ENCODE data around the gene ZNF286A. TPM values are rescaled to one million over a fixed set of nuclear protein-coding genes. Genes with fewer than 3 reads are reported as not detected.

The ZNF286A gene
- total and polyA plus RNA-seq, 10 of the 15 experiments (the other 5 are each of a cell fraction or from before 2014, with no cell fraction given): 8.1 to 31.2 (median 18.2) TPM

Small RNAs within 50 kb of the gene (small RNA-seq; reads per million reads assigned to genes)
- not detected for gene ZNF29P

Other genes with a start within 250 kb of the ZNF286A start
- gene CDRT4, start 232.1 kb upstream of the ZNF286A start, total RNA-seq (2014; rRNA removed): 0.51 TPM in 1 of 2 replicates, not detected in the other
- gene CDRT4, start 232.1 kb upstream of the ZNF286A start, total RNA-seq (2014; rRNA removed; fragmentation: Illumina TruSeq; extraction: Trizol): 0.45 and 0.46 TPM in 2 replicates
- 0.40 and 0.72 TPM in 2 replicates for gene CDRT4, start 232.1 kb upstream of the ZNF286A start, total RNA-seq (2021)
- gene CDRT4, start 232.1 kb upstream of the ZNF286A start, polyA plus RNA-seq (2011; rRNA removed): not detected in 2 replicates
- 0.62 and 1.1 TPM in 2 replicates for gene CDRT4, start 232.1 kb upstream of the ZNF286A start, polyA plus RNA-seq (2014; fragmentation: Illumina TruSeq; extraction: Trizol)
- under 1 TPM; 0.11 to 0.19 TPM for gene CDRT4, start 232.1 kb upstream of the ZNF286A start, polyA plus RNA-seq (2014; fragmentation: Nextera tagmentation; extraction: Ambion mirVana)
- gene CDRT4, start 232.1 kb upstream of the ZNF286A start, polyA plus RNA-seq (2014; rRNA removed): 1.0 and 1.3 TPM in 2 replicates
- gene CDRT4, start 232.1 kb upstream of the ZNF286A start, polyA plus RNA-seq (2016; fragmentation: Nextera tagmentation; extraction: Ambion mirVana): not detected
- gene TVP23C, start 136.3 kb upstream of the ZNF286A start, total RNA-seq (2014; rRNA removed): 3.5 and 4.1 TPM in 2 replicates
- gene TVP23C, start 136.3 kb upstream of the ZNF286A start, total RNA-seq (2014; rRNA removed; fragmentation: Illumina TruSeq; extraction: Trizol): 4.8 and 6.1 TPM in 2 replicates
- 1.9 and 3.8 TPM in 2 replicates for gene TVP23C, start 136.3 kb upstream of the ZNF286A start, total RNA-seq (2021)
- gene TVP23C, start 136.3 kb upstream of the ZNF286A start, polyA plus RNA-seq (2011; rRNA removed): 0.42 and 1.5 TPM in 2 replicates
- gene TVP23C, start 136.3 kb upstream of the ZNF286A start, polyA plus RNA-seq (2014; fragmentation: Illumina TruSeq; extraction: Trizol): 1.4 and 1.8 TPM in 2 replicates
- gene TVP23C, start 136.3 kb upstream of the ZNF286A start, polyA plus RNA-seq (2014; fragmentation: Nextera tagmentation; extraction: Ambion mirVana): 1 to 10 TPM; 1.8 TPM
- 2.4 and 2.7 TPM in 2 replicates for gene TVP23C, start 136.3 kb upstream of the ZNF286A start, polyA plus RNA-seq (2014; rRNA removed)
- 1 to 10 TPM; 3.1 to 5.0 TPM for gene TVP23C, start 136.3 kb upstream of the ZNF286A start, polyA plus RNA-seq (2016; fragmentation: Nextera tagmentation; extraction: Ambion mirVana)
- 0.11 and 0.22 TPM in 2 replicates for gene FBXW10B, start 80.0 kb upstream of the ZNF286A start, total RNA-seq (2014; rRNA removed)
- gene FBXW10B, start 80.0 kb upstream of the ZNF286A start, total RNA-seq (2014; rRNA removed; fragmentation: Illumina TruSeq; extraction: Trizol): not detected in 2 replicates
- gene FBXW10B, start 80.0 kb upstream of the ZNF286A start, total RNA-seq (2021): not detected in 2 replicates
- 0.10 and 0.19 TPM in 2 replicates for gene FBXW10B, start 80.0 kb upstream of the ZNF286A start, polyA plus RNA-seq (2011; rRNA removed)
- gene FBXW10B, start 80.0 kb upstream of the ZNF286A start, polyA plus RNA-seq (2014; fragmentation: Illumina TruSeq; extraction: Trizol): 0.04 TPM in 1 of 2 replicates, not detected in the other
- gene FBXW10B, start 80.0 kb upstream of the ZNF286A start, polyA plus RNA-seq (2014; fragmentation: Nextera tagmentation; extraction: Ambion mirVana): not detected
- not detected in 2 replicates for gene FBXW10B, start 80.0 kb upstream of the ZNF286A start, polyA plus RNA-seq (2014; rRNA removed)
- gene FBXW10B, start 80.0 kb upstream of the ZNF286A start, polyA plus RNA-seq (2016; fragmentation: Nextera tagmentation; extraction: Ambion mirVana): under 1 TPM; 0.10 to 0.16 TPM
- 10.6 and 13.7 TPM in 2 replicates for gene TRIM16, start 15.4 kb upstream of the ZNF286A start, total RNA-seq (2014; rRNA removed)
- gene TRIM16, start 15.4 kb upstream of the ZNF286A start, total RNA-seq (2014; rRNA removed; fragmentation: Illumina TruSeq; extraction: Trizol): 9.6 and 10.7 TPM in 2 replicates
- gene TRIM16, start 15.4 kb upstream of the ZNF286A start, total RNA-seq (2021): 9.1 and 11.9 TPM in 2 replicates
- 11.9 and 15.1 TPM in 2 replicates for gene TRIM16, start 15.4 kb upstream of the ZNF286A start, polyA plus RNA-seq (2011; rRNA removed)
- gene TRIM16, start 15.4 kb upstream of the ZNF286A start, polyA plus RNA-seq (2014; fragmentation: Illumina TruSeq; extraction: Trizol): 7.4 and 10.5 TPM in 2 replicates
- 1 to 10 TPM; 3.9 to 6.4 TPM for gene TRIM16, start 15.4 kb upstream of the ZNF286A start, polyA plus RNA-seq (2014; fragmentation: Nextera tagmentation; extraction: Ambion mirVana)
- gene TRIM16, start 15.4 kb upstream of the ZNF286A start, polyA plus RNA-seq (2014; rRNA removed): 8.5 and 10.3 TPM in 2 replicates
- gene TRIM16, start 15.4 kb upstream of the ZNF286A start, polyA plus RNA-seq (2016; fragmentation: Nextera tagmentation; extraction: Ambion mirVana): 1 to 10 TPM; 2.6 to 3.3 TPM
- gene TBC1D26, start 32.5 kb downstream of the ZNF286A start, total RNA-seq (2014; rRNA removed): not detected in 2 replicates
- gene TBC1D26, start 32.5 kb downstream of the ZNF286A start, total RNA-seq (2014; rRNA removed; fragmentation: Illumina TruSeq; extraction: Trizol): not detected in 2 replicates
- not detected in 2 replicates for gene TBC1D26, start 32.5 kb downstream of the ZNF286A start, total RNA-seq (2021)
- gene TBC1D26, start 32.5 kb downstream of the ZNF286A start, polyA plus RNA-seq (2011; rRNA removed): 0.07 and 0.17 TPM in 2 replicates
- not detected in 2 replicates for gene TBC1D26, start 32.5 kb downstream of the ZNF286A start, polyA plus RNA-seq (2014; fragmentation: Illumina TruSeq; extraction: Trizol)
- not detected for gene TBC1D26, start 32.5 kb downstream of the ZNF286A start, polyA plus RNA-seq (2014; fragmentation: Nextera tagmentation; extraction: Ambion mirVana)
- gene TBC1D26, start 32.5 kb downstream of the ZNF286A start, polyA plus RNA-seq (2014; rRNA removed): 0.05 TPM in 1 of 2 replicates, not detected in the other
- gene TBC1D26, start 32.5 kb downstream of the ZNF286A start, polyA plus RNA-seq (2016; fragmentation: Nextera tagmentation; extraction: Ambion mirVana): under 1 TPM in 1 of 2 experiments, not detected in 1; 0.10 TPM
- gene ADORA2B, start 245.4 kb downstream of the ZNF286A start, total RNA-seq (2014; rRNA removed): 0.11 and 0.17 TPM in 2 replicates
- gene ADORA2B, start 245.4 kb downstream of the ZNF286A start, total RNA-seq (2014; rRNA removed; fragmentation: Illumina TruSeq; extraction: Trizol): 0.14 and 0.22 TPM in 2 replicates
- 0.21 and 0.31 TPM in 2 replicates for gene ADORA2B, start 245.4 kb downstream of the ZNF286A start, total RNA-seq (2021)
- 0.15 and 0.19 TPM in 2 replicates for gene ADORA2B, start 245.4 kb downstream of the ZNF286A start, polyA plus RNA-seq (2011; rRNA removed)
- 0.09 TPM in 1 of 2 replicates, not detected in the other for gene ADORA2B, start 245.4 kb downstream of the ZNF286A start, polyA plus RNA-seq (2014; fragmentation: Illumina TruSeq; extraction: Trizol)
- gene ADORA2B, start 245.4 kb downstream of the ZNF286A start, polyA plus RNA-seq (2014; fragmentation: Nextera tagmentation; extraction: Ambion mirVana): under 1 TPM; 0.13 to 0.16 TPM
- 0.05 and 0.11 TPM in 2 replicates for gene ADORA2B, start 245.4 kb downstream of the ZNF286A start, polyA plus RNA-seq (2014; rRNA removed)
- under 1 TPM; 0.35 to 0.42 TPM for gene ADORA2B, start 245.4 kb downstream of the ZNF286A start, polyA plus RNA-seq (2016; fragmentation: Nextera tagmentation; extraction: Ambion mirVana)

All from GM12878 (cell line).